HG02840 (cell line): ENCODE measurements around the gene KIRREL3.
"Not testable (repeated sequence)": the region's sequence is repeated elsewhere in the genome, so short reads cannot be mapped to it uniquely, and the experiment has no call there.

Source experiments
- ATAC-seq: cut with Tn5 transposase; IDR thresholded peaks from one replicate; pipeline ENCODE4 v1.9.1; 2021; ENCODE audit warnings: mild to moderate bottlenecking, moderate library complexity, moderate number of reproducible peaks; ENCODE audit not compliant: unreplicated experiment, low FRiP score

The KIRREL3 gene

DNA sequence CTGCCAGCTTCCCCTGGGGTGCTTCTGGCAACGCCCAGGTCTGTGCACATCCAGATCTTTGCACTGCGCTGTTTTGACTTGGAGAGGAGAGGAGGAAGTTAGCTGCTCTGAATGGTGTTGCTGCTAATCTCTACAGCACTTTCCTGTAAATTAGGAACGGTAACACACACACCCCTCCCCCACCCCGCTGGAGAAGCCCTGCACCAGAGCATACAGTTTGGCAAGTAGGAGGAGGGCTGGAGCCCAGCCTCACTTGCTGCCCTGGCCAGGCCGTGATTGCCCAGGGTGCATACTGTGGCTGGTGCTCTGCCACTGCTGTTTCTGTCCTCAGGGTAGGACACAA is 613.9 kb downstream of the KIRREL3 start:
- not testable (repeated sequence) for ATAC-seq

DNA sequence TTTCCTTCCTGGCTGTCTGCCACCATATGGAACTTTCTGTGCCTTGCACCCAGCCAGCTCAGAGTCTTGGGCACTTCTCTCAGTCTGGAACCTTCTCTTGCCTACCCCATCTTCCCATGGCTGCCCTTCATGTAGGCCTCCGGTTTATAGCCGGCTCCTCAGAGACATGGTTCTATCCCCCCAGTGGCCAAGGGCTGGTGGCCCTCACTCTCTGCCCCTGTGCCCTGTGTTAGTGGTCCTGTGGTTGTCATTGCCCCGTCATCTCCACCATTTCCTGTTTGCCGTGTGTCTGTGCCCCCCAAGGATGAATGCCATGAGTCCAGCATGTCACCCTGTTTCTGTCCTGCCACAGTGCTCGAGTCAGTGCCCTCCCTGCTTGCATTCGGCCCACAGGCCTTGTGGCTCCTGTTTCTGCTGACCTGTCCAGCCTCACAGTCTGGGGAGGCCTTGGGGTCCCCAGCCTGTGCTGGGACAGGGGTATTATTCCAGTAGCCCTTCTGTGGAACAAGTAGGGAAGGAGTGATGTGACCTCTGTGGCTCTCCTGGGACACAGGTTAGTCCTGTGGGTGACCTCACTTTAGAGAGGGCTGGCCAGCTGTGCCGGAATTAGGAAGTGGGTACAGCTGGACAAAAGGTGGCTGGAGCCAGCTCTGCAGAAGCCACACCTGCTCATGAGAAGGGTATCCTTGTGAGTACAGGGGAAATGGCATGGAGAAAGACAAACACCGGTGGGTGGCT is 614.4 kb downstream of the KIRREL3 start:
- no peak for ATAC-seq

GRCh38 chr11:126384449-126385070 is 616.0 kb downstream of the KIRREL3 start:
- no peak for ATAC-seq

DNA sequence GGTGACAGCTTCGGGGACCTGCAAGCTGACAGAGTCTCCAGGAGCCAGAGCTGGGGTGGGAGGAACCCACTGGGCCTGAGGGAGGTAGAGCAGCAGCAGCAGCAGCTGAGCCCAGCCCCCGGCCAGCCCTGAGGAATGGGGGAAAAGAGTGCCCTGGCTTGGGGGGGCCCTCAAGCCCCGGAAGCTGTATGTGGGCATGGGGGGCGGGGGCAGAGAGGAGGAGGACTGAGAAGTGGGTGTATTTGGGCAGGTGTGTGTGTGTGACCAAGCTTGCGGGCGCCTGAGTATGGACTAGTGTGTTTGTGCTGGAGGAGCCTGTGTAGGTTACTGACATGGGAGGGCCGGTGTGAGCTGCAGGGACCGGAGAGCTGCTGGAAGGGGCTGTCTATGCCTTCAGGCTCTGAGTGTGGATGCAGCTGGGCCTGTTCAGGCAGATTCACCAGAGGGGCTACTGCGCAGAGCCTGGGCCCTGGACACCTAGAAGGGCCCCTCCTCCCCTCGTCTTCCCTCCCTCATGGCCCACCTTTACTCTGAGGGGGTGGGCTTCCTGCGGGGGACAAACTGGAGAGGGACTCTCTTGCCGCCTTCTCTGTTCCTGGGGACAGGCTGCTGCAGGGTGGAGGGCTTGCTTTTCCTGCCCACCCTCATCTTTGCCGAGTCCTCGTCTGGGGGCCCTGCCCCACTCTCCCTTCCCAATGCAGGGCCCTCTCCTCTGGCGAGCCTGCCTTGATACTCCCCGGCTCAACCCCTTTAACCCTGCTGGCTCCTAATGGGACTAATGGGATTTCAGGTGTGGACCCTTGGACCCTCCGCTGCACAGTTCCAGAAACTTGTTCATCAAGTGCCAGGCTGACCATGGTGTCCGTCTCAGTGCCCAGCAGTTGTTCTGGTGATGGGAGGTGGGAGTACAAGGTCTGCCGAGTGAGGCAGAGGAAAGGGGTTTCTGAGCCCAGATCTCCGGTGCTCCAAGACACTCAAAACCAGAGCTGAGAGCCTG is 616.9 kb downstream of the KIRREL3 start:
- ATAC-seq: no peak

DNA sequence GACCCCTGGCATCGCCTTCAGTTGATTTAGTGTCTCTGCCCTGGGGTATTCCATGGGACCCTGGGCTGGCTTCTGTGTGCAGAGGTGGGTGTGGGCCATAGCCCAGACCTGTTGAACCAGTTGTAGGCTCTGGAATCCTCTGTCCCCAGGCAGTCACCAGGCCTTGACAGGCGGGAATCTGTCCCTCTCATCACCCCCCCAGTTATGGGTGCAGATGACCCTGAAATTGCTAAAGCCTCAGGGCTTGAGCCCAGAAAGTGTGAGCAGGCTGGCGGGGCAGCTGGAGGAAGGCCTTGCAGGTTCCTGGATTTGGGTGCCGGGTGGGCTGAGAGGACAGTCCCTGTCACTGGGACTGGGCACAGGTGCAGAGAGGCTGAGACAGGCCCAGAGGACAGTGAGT is 617.9 kb downstream of the KIRREL3 start:
- not testable (repeated sequence) for ATAC-seq

GRCh38 chr11:126381960-126382359 is 618.6 kb downstream of the KIRREL3 start:
- not testable (repeated sequence) for ATAC-seq

DNA sequence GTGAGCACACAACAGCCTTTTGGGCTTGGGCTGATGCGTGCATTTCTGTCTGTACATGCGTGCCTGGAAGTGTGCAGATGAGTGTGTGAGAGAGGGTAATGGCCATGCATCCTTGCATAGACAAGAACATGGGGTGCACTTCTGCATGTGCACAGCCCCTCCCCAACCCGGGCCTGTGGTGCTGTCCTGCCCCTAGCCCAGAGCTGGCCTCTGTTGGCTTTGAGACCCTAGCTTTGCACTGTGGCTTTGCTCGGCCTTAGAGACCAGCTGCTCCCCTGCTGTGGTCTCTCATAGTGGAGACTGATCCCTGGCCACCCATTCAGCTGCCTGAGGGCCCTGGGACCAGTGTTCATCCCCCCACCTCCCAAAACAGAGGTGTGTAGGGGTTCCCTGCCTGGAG is 619.7 kb downstream of the KIRREL3 start:
- no peak for ATAC-seq

- ATAC-seq: no peak
These were observed 621.8 kb downstream of the KIRREL3 start for GRCh38 chr11:126378763-126379162.

- ATAC-seq: no peak
These were observed 624.8 kb downstream of the KIRREL3 start for GRCh38 chr11:126375726-126376125.

DNA sequence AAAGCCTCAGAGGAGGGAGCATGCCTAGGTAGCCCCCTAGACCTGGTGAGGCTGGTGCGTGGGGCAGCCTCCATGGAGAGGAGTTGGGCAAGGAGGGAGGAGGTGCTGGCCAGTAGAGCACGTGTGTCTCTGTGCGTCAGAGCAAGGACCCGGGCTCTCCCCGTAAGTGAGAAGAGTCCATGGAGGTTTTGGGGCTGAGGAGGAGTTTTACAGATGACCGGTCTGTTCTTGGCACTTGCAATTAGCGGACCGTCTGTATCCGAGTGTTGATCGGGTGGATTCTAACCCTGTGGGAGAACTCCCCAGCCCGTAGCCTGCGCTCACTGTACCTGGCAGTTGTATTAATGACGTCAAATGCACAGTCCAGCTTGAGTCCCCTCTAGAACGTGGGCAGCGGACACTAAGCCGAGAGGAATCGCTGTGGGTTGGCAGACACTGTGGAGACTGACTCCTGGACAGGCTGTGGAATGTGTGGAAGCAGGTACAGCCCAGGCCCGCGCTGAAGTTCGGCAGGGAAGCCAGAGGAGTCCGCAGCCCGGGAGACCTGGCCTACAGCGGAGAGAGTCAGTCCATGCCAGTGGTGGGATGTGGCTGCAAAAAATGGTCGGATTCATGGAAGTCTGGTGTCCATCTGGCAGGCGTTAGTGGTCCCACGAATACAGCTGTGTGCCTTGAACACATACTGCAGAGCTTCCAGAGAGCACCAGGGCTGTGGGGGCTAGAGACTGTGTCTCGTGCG is 625.8 kb downstream of the KIRREL3 start:
- ATAC-seq: not testable (repeated sequence)

- ATAC-seq: not testable (repeated sequence)
These were observed 627.0 kb downstream of the KIRREL3 start for GRCh38 chr11:126373389-126374066.
